Activated CD8-positive, alpha-beta memory T cell treated with anti-CD3 and anti-CD28 coated beads for 1 hour (primary cell): ENCODE measurements around the gene PTPRG.
"Not testable (repeated sequence)": the region's sequence is repeated elsewhere in the genome, so short reads cannot be mapped to it uniquely, and the experiment has no call there.

Source experiments
- DNase-seq, 2 donors: peaks; one replicate each; pipeline ENCODE4 v3.0.0-alpha.2; 2020; ENCODE audit warnings: low read depth in 1 of 2; ENCODE audit errors: extremely low read depth in 1 of 2

PTPRG gene

DNA sequence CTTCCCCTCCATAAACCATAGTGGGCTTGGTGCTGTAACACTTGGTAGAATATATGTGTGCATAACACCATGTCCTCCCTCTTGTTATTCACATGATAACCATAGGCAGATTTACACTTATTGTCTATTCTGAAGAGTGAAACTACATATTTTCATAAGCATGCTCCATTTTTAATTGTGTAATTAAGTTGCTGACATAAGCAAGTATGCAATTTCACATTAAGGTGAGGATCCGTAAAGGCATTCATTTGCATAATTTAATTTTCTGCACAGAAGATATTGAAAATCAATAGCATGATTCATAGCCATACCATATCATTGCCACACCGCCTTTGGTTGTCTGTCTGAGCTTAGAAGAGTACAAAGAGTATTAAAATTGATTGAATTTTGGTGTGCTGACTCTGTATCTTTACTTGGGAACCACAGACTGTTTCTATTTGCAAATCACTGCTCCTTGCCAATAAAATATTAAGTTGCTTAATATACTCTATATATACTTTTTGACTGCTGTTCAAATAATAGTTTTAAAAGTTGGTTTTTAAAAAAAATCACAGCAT is 182.4 kb downstream of the PTPRG start:
- DNase-seq = no peak

DNA sequence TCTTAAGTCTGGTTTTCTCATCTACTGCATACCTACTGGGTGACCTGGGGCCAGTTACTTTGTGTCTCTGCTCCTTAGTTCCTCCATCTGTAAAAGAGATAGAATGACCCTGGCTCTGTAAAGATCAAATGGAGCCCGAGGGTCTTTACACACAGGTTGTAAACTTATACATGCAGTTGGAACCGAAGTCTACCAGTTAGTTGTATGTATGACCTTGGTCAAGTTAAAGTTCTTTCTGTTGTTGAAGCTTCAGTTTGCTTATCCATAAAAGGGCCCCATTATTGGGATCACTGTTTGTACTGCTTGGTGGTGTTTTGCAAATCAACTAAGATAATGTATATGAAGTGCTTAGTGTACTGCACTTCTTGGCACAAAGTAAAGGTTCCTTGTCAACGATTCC is 186.9 kb downstream of the PTPRG start:
- no peak for DNase-seq

DNA sequence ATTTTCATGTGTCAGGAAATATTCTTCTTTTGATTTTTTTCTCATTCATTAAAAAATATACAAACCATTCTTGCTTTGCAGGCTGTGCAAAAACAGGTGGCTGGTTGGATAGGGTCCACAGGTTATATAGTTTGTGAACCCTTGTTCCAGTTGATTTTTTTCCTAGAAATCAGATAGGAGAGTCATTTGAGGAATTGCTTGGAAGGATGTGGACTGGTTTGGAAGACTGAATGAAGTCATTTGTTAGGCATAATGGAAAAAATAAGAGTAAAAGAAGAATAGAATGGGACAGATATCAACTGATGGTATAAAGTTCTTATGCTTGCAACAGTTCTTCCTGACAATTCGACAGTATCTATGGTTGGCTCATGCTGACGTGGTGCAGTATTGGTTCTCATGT is 189.4 kb downstream of the PTPRG start:
- DNase-seq = no peak

DNA sequence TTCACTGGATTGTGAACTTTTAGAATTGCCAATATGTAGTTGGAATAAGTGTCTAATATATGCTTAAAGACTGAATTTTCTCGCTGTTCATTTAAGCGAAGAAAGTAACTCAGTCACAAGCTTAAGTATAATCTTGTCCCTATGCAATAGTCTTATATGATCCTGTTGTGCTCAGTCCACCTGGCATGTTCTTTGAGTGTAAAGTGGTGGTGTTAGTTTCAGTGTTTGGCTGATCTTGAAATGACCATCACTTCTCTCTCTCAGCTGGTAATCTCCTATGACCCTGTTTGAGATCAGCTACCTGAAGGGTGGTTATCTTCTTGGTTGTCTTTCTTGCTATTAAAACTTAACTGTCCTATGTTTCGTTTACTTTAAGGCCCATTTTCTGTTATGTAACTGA is 197.5 kb downstream of the PTPRG start:
- no peak for DNase-seq

DNA sequence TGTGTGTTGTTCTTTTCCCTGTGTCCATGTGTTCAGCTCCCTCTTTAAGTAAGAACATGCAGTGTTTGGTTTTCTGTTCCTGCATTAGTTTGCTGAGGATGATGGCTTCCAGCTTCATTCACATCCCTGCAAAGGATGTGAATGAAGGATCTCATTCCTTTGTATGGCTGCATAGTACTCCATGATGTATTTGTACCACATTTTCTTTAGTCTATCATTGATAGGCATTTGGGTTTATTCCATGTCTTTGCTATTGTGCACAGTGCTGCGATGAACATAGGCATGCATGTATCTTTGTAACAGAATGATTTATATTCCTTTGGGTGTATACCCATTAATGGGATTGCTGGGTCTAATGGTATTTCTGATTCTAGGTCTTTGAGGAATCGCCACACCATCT is 199.4 kb downstream of the PTPRG start:
- not testable (repeated sequence) for DNase-seq

DNA sequence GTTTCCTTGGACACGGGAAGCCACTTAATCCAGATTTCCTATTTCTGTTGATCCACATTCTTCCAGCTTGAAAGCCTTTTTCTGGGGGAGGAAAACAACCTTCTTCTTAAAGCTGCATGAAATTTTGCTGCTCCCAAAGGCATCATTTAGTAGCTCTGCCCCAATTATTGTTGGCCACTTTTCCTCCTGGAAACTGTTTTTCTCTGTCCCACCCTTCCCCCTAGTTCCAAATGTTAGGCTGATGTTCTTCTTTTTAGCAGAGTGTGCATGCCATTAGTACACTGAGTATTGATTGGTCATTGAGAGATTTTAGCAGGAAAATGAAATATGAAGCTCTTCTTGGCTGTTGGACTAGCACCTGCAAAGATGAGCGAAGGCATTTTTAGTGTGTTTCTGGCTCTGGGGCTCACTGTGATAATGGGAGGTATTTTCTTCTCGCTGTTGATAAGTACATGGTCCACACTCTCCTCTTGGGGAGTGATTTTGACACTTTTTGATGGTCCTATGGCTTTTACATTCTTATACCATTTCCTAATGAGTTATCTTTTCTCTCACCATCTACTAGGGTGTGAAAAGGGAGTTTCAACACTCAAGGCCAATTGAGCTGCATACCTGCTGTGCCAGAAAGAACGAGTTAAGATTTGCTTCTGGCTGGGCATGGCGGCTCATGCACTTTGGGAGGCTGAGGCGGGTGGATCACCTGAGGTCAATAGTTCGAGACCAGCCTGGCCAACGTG is 200.5 kb downstream of the PTPRG start:
- DNase-seq = no peak

DNA sequence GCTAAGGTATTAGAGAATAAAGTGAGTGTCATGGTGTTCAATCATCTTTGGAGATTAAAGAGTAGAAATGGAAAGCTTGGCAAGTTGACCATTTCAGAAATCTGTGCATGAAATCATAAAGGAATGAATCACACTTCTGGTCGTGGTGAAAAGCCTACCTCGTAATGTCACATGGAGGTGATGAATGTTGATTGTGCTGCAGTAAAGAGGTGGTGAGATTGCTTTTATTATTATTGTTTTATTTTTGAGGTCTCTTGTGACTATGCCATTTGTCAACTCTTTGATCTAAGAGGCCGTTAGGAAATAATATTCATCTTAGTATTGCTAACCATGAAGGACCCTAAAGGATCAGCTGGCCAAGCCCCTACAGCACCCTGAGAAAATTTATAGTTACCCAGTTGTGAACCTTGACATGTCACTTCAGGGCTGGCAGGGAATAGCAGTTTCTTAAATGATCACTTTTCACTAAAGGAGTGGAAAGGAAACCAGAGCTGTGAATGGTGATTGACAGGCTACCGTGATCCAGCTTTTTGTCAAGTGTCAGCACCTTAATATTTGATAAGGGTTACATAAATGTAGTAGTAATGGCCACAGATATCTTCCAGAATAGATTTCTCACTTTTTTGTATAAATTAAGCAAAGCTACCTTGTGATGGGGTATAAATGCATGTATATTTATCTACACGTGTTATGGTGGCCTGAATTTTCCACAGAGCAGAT is 203.9 kb downstream of the PTPRG start:
- no peak for DNase-seq

DNA sequence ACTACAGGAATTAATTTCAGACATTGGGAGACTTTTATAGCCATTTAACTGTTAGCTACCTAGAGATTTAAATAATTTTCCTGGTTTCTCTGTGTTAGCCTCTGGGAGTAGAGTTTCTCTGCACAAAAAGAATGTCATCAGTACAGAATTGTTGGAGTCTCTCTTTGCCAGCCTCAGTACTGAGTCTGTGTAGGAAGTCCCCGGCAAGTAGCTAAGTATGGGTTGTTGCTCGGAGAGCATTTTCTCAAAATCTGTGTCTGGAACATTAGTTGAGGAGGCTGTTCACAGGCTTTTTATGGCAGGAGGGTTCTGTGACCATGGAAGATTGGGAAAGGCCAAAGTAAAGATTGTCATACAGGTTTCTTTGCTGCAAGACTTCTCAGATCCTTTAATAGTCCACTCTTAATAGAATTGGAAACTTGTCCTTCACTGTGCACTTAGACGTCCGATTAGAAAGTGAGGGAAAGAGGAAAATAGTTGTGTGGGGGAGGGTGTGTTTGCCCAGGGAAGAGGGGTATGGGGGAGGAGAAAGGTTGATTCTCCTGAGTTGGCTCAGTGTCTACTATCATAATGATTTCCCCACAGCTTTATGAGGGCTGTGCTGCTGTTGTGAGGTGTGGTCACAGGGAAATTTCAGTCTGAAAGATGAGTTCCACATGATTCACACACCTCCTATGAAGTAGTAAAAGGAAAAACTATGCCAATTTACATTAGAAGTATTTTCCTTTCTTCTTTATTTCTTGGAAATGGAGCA is 207.1 kb downstream of the PTPRG start:
- no peak for DNase-seq

DNA sequence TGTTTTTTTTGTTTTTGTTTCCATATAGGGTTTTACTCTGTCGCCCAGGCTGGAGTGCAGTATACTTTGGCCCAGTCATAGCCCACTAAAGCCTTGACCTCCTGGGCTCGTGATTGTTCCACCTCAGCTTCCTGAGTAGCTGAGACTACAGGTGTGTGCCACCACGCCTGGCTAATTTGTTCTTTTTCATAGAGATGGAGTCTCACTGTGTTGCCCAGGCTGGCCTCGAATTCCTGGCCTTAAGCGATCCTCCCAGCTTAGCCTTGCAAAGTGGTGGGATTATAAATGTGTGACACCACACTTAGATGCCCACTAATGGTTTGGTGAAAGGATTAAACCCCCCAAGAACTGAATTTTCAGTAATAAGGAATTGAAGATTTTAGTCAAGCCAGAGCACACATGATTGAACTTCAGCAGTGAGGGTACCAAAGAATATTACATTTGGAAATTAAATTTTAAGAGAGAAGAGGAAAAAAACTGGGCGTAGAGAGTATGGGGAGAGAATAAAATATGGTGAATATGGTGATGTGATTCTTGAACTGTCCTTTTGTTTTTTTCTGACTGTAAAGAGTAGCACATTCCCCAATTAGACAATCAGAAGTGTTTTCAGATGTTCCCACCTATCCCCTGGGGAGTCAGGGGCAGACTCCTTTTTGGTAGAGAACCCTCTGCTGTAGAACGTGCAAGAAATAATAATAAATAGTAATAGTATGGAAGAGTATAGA is 208.1 kb downstream of the PTPRG start:
- DNase-seq = no peak

DNA sequence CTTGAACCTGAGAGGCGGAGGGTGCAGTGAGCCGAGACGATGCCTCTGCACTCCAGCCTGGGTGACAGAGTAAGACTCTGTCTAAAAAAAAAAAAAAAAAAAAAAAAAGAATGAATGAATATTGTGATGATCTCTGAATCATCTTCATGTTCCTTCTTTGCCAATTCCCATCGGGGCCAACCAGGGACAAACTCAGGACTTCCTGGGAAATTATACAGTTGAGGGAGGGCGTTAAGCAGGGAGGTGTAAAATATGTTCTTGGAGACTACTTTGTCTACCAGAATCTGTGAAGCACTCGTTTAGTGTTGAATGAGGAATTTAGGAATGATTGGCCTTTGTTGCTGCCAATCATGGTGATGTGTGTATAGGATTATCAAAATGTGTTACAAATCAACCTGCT is 210.6 kb downstream of the PTPRG start:
- DNase-seq = no peak

DNA sequence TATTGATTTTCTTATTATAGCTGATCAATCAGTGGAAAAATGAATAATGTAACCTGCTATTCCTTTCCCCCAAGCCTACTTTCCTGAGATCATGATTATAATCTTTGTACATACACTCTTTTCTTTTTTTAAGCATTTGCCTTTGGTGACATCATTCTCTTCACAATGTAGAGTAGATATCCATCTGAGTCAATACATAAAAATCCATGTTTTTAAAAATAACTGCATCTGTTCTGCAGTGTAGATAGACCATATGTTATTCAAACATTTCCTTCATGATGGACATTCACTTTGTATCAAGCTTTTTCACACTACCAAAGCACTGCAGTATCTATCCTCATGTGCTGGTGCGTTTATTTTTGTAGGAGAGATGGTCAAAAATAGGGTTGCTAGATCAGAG is 211.1 kb downstream of the PTPRG start:
- no peak for DNase-seq

DNA sequence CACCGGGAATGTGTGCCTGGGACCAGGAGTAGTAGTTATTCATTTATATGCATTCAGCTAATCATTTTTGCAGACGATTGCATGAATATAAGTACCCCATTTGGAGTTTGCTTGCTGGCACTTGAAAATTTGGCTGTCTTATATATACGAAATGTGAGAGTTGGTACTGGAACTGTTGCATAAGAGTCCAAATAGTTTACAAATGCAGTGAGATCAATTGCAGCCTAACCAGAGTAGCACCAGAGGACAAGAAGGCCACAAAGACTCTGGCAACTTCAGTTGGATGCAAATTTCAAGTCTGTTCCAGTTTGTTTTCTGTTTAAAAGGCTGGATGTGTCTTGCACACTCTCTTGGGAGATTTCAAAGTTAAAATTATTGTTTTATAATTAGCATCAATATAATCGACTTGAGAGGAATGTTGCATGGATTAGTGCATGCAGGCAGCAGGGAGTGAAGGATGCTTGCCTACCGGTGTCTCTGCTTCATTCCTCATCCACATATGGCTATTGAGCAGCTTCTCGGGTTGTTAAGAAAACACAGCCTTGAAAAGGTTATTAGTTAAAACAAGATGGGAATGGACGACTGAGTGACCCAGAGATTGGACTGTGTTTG is 213.0 kb downstream of the PTPRG start:
- no peak for DNase-seq

DNA sequence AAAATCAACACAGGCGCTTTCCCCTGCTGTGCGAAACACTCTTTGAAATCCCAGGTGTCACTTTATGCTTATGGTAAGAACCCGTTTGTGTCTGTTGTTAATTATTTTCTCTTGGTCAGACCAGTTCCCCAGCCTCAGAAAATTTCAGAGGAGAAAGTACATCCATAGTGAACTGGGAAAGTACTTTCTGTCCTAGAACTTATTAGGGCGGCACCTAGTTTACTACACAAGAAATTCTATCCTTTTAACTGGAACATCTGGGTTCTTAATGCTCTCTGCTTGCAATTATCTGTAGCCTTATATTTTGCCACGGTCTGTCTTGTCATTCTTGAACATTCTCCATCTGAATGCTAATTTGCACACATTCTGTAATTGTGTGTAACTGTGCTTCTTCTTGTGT is 215.0 kb downstream of the PTPRG start:
- no peak for DNase-seq

DNA sequence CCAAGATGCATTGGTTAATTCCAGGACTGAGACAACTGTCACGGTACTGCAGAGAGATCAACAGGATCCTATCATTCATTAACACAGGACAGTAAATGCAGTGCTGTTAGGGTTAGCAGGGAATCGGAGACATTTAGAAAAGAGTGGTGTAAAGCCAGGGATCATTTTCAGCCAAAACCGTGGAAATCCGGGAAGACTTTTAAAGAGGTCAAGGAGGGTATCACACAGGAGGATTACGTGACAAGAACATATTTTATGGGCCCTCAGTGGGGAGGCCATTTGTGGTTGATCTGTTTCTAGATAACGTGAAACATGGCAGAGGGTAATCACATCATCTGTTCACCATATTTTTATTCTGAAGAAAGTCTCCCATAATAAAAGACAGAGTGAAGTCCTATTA is 216.1 kb downstream of the PTPRG start:
- no peak for DNase-seq

DNA sequence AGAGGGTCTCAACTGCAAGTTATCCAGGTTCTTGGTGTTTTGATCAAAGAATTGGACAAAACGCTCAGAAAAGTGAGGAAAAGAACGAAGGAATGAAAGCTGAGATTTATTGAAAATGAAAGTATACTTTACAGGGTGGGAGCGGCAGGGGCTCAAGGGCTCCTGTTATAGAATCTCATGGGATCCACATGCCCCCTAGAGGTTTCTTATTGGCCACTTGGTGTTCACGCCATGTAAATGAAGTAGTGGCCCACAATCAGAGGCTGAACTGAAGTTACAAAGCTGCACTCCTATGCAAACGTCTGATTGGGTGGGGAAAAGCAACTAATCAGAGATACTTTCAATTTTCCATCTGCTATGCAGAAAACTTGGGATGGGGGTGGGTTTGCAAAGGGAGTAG is 216.7 kb downstream of the PTPRG start:
- no peak for DNase-seq

DNA sequence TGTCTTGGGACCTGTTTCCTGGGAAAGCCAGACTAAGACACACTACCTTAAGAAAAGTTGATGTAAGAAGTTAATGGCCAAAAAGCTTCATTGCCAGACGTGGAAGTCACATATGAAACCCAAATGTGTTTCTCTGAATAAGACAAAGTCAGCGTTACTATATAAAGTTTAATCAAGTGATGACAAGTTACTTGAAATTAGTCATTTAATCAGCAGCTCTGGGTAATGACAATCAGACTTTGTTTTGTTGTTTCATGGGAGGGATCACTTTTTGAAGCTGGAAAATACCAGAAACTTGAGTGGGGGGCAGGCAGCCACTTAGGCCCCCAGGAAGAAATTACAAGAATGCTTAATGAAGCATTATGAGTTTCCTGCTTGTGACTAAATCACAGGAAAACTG is 218.6 kb downstream of the PTPRG start:
- DNase-seq = no peak

DNA sequence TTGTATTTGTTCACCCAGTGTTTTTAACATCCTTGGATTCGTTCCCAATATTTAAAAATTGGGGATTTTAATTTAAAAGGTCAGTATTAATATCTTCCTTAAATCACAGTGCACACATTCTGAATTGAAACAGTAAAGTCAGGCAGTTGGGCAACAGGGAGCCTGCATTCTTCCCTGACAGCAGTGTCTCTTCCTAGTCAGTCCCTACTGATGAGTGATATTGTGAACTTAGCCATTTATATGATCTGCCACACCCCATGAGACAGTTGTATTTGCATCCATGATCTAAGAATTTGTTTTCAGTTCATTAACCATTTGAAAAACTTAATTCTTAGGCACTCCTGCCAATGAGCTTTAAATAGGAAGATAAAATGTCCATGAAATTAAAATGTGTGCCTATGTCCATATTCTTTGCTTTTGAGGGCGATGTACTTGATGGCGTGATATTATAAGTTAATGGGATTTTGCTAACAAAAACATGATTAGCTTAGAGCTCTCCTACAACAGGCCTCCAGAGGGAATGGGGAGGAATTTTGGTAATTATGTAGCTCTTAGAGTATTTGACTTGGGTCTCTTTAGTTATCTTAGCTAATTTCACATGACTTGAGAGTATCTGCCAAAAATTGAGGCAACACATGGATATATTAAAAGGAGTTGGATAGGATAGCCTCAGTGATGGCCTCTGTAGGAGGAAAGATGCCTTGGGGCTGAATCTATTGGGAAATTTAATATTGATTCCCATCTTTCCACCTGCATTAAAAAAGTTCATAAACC is 219.3 kb downstream of the PTPRG start:
- DNase-seq = no peak

DNA sequence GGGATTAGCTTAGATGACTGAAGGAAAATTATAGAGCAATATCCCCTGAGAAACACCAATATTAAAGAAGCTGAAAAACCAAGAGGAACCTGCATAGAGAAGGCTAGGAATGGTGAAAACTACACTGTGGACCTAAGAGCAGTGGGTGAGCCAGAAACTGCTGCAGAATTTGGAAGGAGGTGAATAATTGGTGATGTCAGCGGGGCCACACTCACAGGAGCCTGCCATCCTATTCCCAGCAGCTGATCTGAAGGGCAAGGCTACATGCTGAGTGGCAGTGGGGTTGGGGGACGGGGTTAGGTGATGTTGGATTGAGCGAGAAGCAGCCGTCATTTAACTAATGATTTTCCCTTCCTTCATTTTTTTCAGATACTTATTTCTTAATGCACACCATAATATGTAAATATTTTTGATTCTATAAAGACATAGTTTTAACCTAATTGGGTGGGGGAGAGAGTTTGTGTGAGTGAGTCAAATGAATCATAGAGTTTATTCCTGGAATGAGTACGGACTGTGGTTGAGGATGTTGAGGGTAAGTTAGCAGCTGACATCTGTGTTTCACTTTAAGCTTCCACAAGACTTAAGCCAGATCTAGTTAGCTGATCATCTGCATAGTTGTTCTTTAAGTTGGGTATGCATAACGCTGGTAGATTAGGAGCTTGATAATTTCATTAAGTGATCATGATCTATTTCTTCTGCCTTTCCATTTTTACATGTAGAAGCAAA is 222.8 kb downstream of the PTPRG start:
- no peak for DNase-seq
